ENCODE results near the gene SPATA2.

SPATA2 gene

GRCh38 chr20:49853640-49854039 is 61.7 kb downstream of the SPATA2 start:
- DNase-seq = no peak
